Type B pancreatic cell (in vitro differentiated cells): ENCODE data around the gene SDK2. TPM values are rescaled to one million over a fixed set of nuclear protein-coding genes. Genes with fewer than 3 reads are reported as not detected.

Experiments used
- DNase-seq: peaks from one replicate; pipeline ENCODE4 v3.0.0; 2021; ENCODE audit warnings: mixed read lengths; ENCODE audit not compliant: unreplicated experiment; ENCODE audit errors: extremely low spot score
- H3K27ac Mint-ChIP-seq: 2 replicates; pipeline ENCODE4 v1.8.0; 2021; ENCODE audit warnings: mild to moderate bottlenecking, mixed read lengths
- H3K27me3 Mint-ChIP-seq: 2 replicates; pipeline ENCODE4 v1.8.0; 2021; ENCODE audit warnings: mixed read lengths
- H3K36me3 Mint-ChIP-seq: 2 replicates; pipeline ENCODE4 v1.8.0; 2021; ENCODE audit warnings: mixed read lengths
- H3K4me1 Mint-ChIP-seq: one replicate; pipeline ENCODE4 v1.8.0; 2021; ENCODE audit warnings: mixed read lengths; ENCODE audit not compliant: unreplicated experiment
- H3K4me3 Mint-ChIP-seq: 2 replicates; pipeline ENCODE4 v1.8.0; 2021; ENCODE audit warnings: mild to moderate bottlenecking, mixed read lengths
- H3K9me3 Mint-ChIP-seq: 2 replicates; pipeline ENCODE4 v1.8.0; 2021; ENCODE audit warnings: mixed read lengths
- total RNA-seq: library from RNA; stranded (reverse); gene quantifications from 2 replicates; pipeline ENCODE4 v1.2.1, GENCODE V29; 2021; ENCODE audit warnings: low replicate concordance
- TF ChIP-seq, protein P1 (sequence below): fragments of 200-600 bp; sonication (generic); conservative IDR thresholded peaks from 2 replicates; pipeline ENCODE4 v1.5.0; 2021; ENCODE audit warnings: antibody characterized with exemption, mild to moderate bottlenecking

SDK2 gene
- total RNA-seq, 1 donor from 2014 or later: 47.3 TPM

DNA sequence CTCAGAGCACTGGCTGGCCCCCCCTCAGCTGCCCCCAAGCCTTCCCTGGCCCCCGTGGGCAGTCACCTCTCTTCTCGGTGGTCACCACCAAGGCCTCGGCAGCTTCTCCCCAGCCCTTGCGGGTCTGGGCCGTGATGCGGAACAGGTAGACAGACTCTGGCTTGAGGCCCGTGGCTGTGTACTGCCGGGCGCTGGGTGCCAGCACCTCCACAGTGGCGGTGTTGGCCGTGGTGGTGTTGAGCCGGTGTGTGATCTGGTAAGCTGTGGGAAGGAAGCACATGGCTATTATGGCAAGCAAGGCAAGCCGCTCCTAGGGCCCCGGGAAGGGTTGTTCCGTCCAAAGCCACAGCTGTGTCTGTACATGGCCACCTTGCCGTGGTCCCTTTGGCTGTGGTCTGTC is 254.0 kb downstream of the SDK2 start:
- no peaks in the 10 kb centered on the region for H3K4me1 Mint-ChIP-seq
- H3K4me3 Mint-ChIP-seq: no peak overlapping the region
- H3K27me3 Mint-ChIP-seq: no peaks in the 10 kb centered on the region
- TF ChIP-seq, protein P1, sequence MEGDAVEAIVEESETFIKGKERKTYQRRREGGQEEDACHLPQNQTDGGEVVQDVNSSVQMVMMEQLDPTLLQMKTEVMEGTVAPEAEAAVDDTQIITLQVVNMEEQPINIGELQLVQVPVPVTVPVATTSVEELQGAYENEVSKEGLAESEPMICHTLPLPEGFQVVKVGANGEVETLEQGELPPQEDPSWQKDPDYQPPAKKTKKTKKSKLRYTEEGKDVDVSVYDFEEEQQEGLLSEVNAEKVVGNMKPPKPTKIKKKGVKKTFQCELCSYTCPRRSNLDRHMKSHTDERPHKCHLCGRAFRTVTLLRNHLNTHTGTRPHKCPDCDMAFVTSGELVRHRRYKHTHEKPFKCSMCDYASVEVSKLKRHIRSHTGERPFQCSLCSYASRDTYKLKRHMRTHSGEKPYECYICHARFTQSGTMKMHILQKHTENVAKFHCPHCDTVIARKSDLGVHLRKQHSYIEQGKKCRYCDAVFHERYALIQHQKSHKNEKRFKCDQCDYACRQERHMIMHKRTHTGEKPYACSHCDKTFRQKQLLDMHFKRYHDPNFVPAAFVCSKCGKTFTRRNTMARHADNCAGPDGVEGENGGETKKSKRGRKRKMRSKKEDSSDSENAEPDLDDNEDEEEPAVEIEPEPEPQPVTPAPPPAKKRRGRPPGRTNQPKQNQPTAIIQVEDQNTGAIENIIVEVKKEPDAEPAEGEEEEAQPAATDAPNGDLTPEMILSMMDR: no peak
- DNase-seq: no peak
- H3K27ac Mint-ChIP-seq: no peak overlapping the region
- no peaks in the 10 kb centered on the region for H3K9me3 Mint-ChIP-seq
- H3K36me3 Mint-ChIP-seq: no peaks in the 10 kb centered on the region

GRCh38 chr17:73389411-73389810 is 254.8 kb downstream of the SDK2 start:
- DNase-seq: no peak
- no peak overlapping the region for H3K4me3 Mint-ChIP-seq
- no peaks in the 10 kb centered on the region for H3K36me3 Mint-ChIP-seq
- H3K27ac Mint-ChIP-seq: no peak overlapping the region
- TF ChIP-seq, protein P1: no peak
- no peaks in the 10 kb centered on the region for H3K9me3 Mint-ChIP-seq
- H3K4me1 Mint-ChIP-seq: no peaks in the 10 kb centered on the region
- no peaks in the 10 kb centered on the region for H3K27me3 Mint-ChIP-seq

DNA sequence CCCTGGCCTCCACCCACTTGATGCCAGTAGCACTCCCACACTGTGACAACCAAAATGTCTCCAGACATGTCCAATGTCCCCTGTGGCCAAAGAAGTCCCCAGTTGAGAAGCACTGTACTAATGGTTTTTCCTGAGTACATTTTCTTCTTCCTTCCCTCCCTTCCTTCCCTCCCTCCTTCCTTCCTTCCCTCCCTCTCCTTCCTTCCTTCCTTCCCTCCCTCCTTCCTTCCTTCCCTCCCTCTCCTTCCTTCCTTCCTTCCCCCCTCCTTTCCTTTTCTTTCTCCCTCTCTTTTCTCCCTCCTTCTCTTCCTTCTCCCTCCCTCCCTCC is 255.7 kb downstream of the SDK2 start:
- no peaks in the 10 kb centered on the region for H3K27me3 Mint-ChIP-seq
- H3K4me3 Mint-ChIP-seq: no peak overlapping the region
- DNase-seq: no peak
- H3K27ac Mint-ChIP-seq: no peak overlapping the region
- no peaks in the 10 kb centered on the region for H3K9me3 Mint-ChIP-seq
- TF ChIP-seq, protein P1: no peak
- H3K36me3 Mint-ChIP-seq: no peaks in the 10 kb centered on the region
- no peaks in the 10 kb centered on the region for H3K4me1 Mint-ChIP-seq

DNA sequence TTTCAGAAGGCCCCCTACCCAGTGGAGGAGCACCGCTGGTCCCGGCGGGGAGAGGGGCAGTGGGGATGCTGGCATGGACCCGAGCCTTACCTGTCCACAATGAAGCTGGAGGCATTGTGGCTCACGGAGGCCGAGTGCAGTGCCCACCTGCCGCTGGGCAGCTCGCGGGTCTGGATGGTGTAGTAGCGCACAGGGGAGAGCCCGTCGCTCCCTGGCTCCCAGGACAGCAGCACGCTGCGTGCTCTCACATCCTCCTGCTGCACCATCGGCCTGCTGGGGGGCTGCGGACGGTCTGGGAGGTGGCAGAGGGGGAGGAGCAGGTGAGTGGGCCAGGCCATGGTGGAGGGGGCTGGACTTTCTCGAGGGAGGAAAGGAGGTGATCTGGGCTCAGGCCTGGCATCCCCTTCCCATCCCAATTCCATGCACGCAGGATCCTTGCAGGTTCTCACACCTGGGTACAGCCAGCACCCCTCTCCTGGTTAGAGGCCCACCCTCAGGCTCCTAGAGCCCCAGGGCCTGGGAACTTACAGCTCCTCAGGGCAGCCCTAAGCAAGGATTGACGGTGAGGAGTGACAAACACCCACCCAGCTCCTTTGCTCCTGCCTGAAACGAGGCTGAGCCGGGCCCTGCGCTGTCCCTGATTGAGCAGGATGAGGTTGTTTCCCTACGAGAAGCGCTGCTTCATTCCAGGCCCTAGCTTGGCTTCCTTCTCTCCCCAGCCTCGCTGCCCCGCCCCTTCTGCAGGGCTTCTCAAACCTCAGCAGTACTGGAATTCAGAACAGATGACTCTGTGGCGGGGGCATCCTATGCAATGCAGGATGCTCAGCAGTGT is 256.3 kb downstream of the SDK2 start:
- TF ChIP-seq, protein P1: no peak
- Mint-ChIP-seq H3K27ac (no peak overlapping the region), H3K27me3 (no peaks in the 10 kb centered on the region), H3K9me3 (no peaks in the 10 kb centered on the region), H3K36me3 (no peaks in the 10 kb centered on the region), H3K4me3 (no peak overlapping the region), H3K4me1 (no peaks in the 10 kb centered on the region)
- no peak for DNase-seq

DNA sequence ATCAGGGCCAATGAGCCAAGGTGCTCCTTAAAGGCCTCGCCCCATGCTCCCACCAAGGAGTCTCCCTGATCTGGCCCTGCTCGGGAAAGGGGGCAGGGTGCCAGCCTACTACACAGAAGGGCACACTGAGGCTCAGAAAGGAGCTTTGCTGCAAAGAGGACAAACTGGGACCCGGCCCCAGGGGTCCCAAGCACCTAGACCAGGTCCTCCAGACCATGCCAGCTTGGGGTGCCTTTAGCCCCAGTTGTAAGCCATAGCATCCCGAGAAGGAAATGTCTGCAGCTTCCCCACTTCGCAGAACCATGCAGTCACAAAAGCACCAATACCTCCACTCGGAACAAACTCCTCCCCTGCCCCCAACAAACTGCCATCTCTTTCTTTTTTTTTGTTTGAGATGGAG is 257.7 kb downstream of the SDK2 start:
- no peaks in the 10 kb centered on the region for H3K36me3 Mint-ChIP-seq
- H3K9me3 Mint-ChIP-seq: no peaks in the 10 kb centered on the region
- H3K27ac Mint-ChIP-seq: no peak overlapping the region
- no peak for DNase-seq
- no peaks in the 10 kb centered on the region for H3K27me3 Mint-ChIP-seq
- TF ChIP-seq, protein P1: no peak
- no peak overlapping the region for H3K4me3 Mint-ChIP-seq
- H3K4me1 Mint-ChIP-seq: no peaks in the 10 kb centered on the region
